Measurements from ENCODE around the gene TRAPPC11.

Gene TRAPPC11

DNA sequence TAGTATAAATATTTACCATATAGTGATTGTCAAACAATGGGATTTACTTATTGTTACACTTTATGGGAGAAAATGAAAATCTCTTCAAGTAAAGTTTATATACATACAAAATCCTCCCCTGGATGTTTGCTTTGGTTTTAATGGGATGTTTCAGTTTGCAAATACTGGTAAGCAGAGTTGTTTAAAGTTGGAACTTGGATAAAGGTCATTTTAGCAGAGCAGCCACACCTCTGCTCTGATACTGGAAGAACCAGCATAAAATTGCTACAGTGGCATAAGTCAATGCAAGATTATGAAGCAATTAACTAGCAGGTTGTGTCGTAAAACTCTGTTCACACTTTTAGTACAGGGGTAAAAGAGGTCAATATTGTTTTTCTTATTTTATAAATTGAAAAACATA, 101.2 kb downstream of the TRAPPC11 start:
- DNase-seq: no peak

Data from inflammatory macrophage (primary cell).